Gastrocnemius medialis (tissue), 4 donors: ENCODE measurements around the gene TMEM187.

ENCODE experiments used
- CTCF ChIP-seq, 5 experiments: fragments of 450-650 bp in 3 of 5; fragments of 200-600 bp in 2 of 5; sonication (generic) in 2 of 5; IDR thresholded peaks in 4 of 5; conservative IDR thresholded peaks in 1 of 5; 1 replicate in 4 of 5; 2 replicates in 1 of 5; pipeline ENCODE4 v1.5.1; 2016 to 2019; ENCODE audit warnings: antibody characterized with exemption in 5 of 5, mild to moderate bottlenecking in 3 of 5, moderate library complexity in 3 of 5
- POLR2A ChIP-seq, 2 donors: fragments of 450-650 bp; IDR thresholded peaks; one replicate each; pipeline ENCODE4 v1.6.1; 2017; ENCODE audit warnings: antibody characterized with exemption in 2 of 2, mild to moderate bottlenecking in 2 of 2, moderate library complexity in 2 of 2

DNA sequence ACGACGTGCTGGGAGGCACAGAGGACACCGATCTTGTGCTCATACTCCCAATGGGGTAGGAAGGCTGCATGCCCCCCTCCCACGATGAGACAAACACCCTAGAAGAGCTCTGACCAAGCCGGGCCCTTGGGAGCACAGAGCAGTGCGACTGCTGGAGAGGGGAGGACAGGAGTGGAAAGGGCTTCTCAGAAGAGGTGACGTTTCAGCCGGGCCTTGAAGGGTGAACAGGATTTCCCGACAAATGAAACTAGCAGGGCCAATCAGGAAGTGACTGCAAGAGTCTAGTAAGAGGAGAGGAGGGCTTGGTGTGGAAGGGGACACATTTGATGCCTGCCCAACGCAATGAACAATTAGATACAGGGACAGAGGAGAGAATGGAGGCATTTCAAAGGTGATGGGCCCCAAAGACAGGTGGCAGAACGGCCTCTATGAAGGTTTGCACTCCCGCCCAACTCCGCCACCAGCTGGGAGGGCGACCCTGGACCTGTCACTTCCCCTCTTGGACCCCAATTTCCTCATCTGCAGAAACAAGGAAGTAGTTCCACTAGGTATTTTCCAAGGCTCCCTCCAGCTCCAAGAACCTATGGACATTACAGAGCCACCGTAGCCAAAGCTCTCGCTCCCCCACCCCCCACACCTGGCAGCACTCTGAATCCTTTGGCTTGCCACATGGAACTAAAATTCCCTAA is 4.9 kb upstream of the TMEM187 start:
- TF ChIP-seq CTCF (IDR thresholded peaks at IDR 0.05 in 4 of 5, conservative IDR thresholded peaks at IDR 0.05 in 1 of 5) (no peak), POLR2A (IDR thresholded peaks at IDR 0.05) (no peak)
